Measurements from ENCODE around the gene MYB.

DNA sequence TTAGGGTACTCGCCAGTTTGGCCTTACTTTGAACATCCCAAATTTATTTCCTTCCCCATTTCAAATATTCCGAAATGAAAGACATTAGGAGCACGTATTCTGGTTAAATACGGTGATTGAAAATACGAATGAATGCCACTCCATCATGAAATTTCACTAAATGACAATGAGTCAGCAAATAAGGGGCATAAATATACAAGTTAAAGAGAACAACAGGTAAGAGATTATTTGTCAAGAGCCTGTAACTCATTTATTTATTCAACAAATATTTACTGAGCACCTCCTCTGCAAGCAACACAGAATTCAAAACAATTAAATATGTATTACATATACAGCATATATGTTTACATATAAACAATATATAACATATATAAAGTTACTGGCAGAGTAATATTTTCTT is 44.8 kb downstream of the MYB start:
- TF ChIP-seq, protein P1, sequence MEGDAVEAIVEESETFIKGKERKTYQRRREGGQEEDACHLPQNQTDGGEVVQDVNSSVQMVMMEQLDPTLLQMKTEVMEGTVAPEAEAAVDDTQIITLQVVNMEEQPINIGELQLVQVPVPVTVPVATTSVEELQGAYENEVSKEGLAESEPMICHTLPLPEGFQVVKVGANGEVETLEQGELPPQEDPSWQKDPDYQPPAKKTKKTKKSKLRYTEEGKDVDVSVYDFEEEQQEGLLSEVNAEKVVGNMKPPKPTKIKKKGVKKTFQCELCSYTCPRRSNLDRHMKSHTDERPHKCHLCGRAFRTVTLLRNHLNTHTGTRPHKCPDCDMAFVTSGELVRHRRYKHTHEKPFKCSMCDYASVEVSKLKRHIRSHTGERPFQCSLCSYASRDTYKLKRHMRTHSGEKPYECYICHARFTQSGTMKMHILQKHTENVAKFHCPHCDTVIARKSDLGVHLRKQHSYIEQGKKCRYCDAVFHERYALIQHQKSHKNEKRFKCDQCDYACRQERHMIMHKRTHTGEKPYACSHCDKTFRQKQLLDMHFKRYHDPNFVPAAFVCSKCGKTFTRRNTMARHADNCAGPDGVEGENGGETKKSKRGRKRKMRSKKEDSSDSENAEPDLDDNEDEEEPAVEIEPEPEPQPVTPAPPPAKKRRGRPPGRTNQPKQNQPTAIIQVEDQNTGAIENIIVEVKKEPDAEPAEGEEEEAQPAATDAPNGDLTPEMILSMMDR (IDR thresholded peaks at IDR 0.05; ENCODE audit: poor library complexity): no peak
- no peak for TF ChIP-seq EZH2 (IDR thresholded peaks at IDR 0.05; ENCODE audit: borderline replicate concordance)

All from hepatocyte (in vitro differentiated cells).